Endodermal cell (in vitro differentiated cells): ENCODE data around the gene MAPK10. TPM values are rescaled to one million over a fixed set of nuclear protein-coding genes. Genes with fewer than 3 reads are reported as not detected.

ENCODE experiments used
- DNase-seq: peaks from one replicate; pipeline ENCODE4 v3.0.0-alpha.2; 2017
- H3K27ac ChIP-seq: 2 replicates; pipeline ENCODE4 v1.5.1; 2013; ENCODE audit warnings: mild to moderate bottlenecking, low read depth, low read length, moderate library complexity
- H3K27me3 ChIP-seq: 2 replicates; pipeline ENCODE4 v1.6.1; 2013; ENCODE audit warnings: mild to moderate bottlenecking, low read length, moderate library complexity; ENCODE audit not compliant: insufficient read depth, control insufficient read depth, poor library complexity, severe bottlenecking
- H3K36me3 ChIP-seq: 2 replicates; pipeline ENCODE4 v1.7.0; 2013; ENCODE audit warnings: mild to moderate bottlenecking, low read length, moderate library complexity; ENCODE audit not compliant: control insufficient read depth, insufficient read depth
- H3K4me1 ChIP-seq: one replicate; pipeline ENCODE4 v1.7.0; 2013; ENCODE audit warnings: low read length; ENCODE audit not compliant: control insufficient read depth, insufficient read depth
- H3K4me3 ChIP-seq: 2 replicates; pipeline ENCODE4 v1.5.1; 2013; ENCODE audit warnings: mild to moderate bottlenecking, low read length, moderate library complexity
- H3K9ac ChIP-seq: 2 replicates; pipeline ENCODE4 v1.6.1; 2013; ENCODE audit warnings: mild to moderate bottlenecking, low read length, moderate library complexity; ENCODE audit not compliant: poor library complexity, severe bottlenecking; ENCODE audit errors: extremely low read depth
- H3K9me3 ChIP-seq: 2 replicates; pipeline ENCODE4 v1.6.1; 2013; ENCODE audit warnings: mild to moderate bottlenecking, low read length, moderate library complexity; ENCODE audit not compliant: control insufficient read depth
- H3K27ac Mint-ChIP-seq: 2 replicates; pipeline ENCODE4 v1.8.0; 2020; ENCODE audit warnings: mixed read lengths
- H3K27me3 Mint-ChIP-seq: 2 replicates; pipeline ENCODE4 v1.8.0; 2021; ENCODE audit warnings: mild to moderate bottlenecking, mixed read lengths; ENCODE audit not compliant: insufficient read depth
- H3K36me3 Mint-ChIP-seq: 2 replicates; pipeline ENCODE4 v1.8.0; 2020; ENCODE audit warnings: low read depth, mixed read lengths
- H3K4me1 Mint-ChIP-seq: 2 replicates; pipeline ENCODE4 v1.8.0; 2020; ENCODE audit warnings: mixed read lengths
- H3K4me3 Mint-ChIP-seq: 2 replicates; pipeline ENCODE4 v1.8.0; 2020; ENCODE audit warnings: mild to moderate bottlenecking, moderate library complexity, mixed read lengths
- H3K9me3 Mint-ChIP-seq: 2 replicates; pipeline ENCODE4 v1.8.0; 2020; ENCODE audit warnings: mild to moderate bottlenecking, mixed read lengths
- CTCF ChIP-seq: fragments of 200-600 bp; sonication (generic); conservative IDR thresholded peaks from 2 replicates; pipeline ENCODE4 v1.5.0; 2021; ENCODE audit warnings: antibody characterized with exemption, mild to moderate bottlenecking
- WGBS, 2 experiments: methylation state at CpG; one replicate each; pipeline versions ENCODE4 v1.1.5 to v1.1.7; 2013; ENCODE audit warnings: missing lambda C conversion rate in 2 of 2, mixed read lengths in 1 of 2; ENCODE audit not compliant: insufficient coverage in 1 of 2, insufficient read length in 1 of 2; 5-methylcytosine and 5-hydroxymethylcytosine counted together
- total RNA-seq, 2 donors: library from RNA; stranded (reverse); fragmentation: NEBNext Ultra II Directional in 1 of 2; extraction: Animal tissue kit (Norgen Biotek cat#: 25700) in 1 of 2; gene quantifications; 2 replicates in 1 of 2; 3 replicates in 1 of 2; pipeline ENCODE4 v1.2.1, GENCODE V29; 2021

The MAPK10 gene
- total RNA-seq, 2 donors from 2014 or later, result 45.1 to 70.2 TPM

GRCh38 chr4:85953651-85954018 lies 406.2 kb downstream of the MAPK10 start:
- 61 to 81% methylated on average over 2 to 3 of the region's 3 CpGs for WGBS, 2 experiments
- Histone ChIP-seq H3K4me1 (no peaks in the 10 kb centered on the region), H3K4me3 (no peak overlapping the region), H3K36me3 (peaks cover 33% of the 10 kb centered on the region), H3K9ac (no peak overlapping the region), H3K27ac (no peak overlapping the region), H3K27me3 (no peaks in the 10 kb centered on the region), H3K9me3 (peaks cover 25% of the 10 kb centered on the region)
- TF ChIP-seq CTCF, result no peak
- Mint-ChIP-seq H3K4me1 (peaks cover 26% of the 10 kb centered on the region), H3K4me3 (no peak overlapping the region), H3K36me3 (peaks cover 61% of the 10 kb centered on the region), H3K27ac (peak overlapping the region; percentile 8), H3K27me3 (no peaks in the 10 kb centered on the region), H3K9me3 (peaks cover 16% of the 10 kb centered on the region)
- DNase-seq, result no peak

- Mint-ChIP-seq H3K27ac (no peak overlapping the region), H3K9me3 (peaks cover 16% of the 10 kb centered on the region), H3K4me1 (peaks cover 26% of the 10 kb centered on the region), H3K27me3 (no peaks in the 10 kb centered on the region), H3K36me3 (peaks cover 60% of the 10 kb centered on the region), H3K4me3 (no peak overlapping the region)
- Histone ChIP-seq H3K27me3 (no peaks in the 10 kb centered on the region), H3K4me3 (no peak overlapping the region), H3K27ac (no peak overlapping the region), H3K4me1 (no peaks in the 10 kb centered on the region), H3K36me3 (peaks cover 31% of the 10 kb centered on the region), H3K9ac (no peak overlapping the region), H3K9me3 (peaks cover 25% of the 10 kb centered on the region)
- no peak for DNase-seq
- WGBS, 2 experiments, result 58 to 81% methylated on average over 2 to 3 of the region's 3 CpGs
- TF ChIP-seq CTCF, result no peak
Measured at GRCh38 chr4:85952972-85953650, 406.7 kb downstream of the MAPK10 start.

GRCh38 chr4:85952528-85952927 lies 407.3 kb downstream of the MAPK10 start:
- peaks cover 16% of the 10 kb centered on the region for H3K9me3 Mint-ChIP-seq
- H3K27ac Mint-ChIP-seq, result no peak overlapping the region
- no peak overlapping the region for H3K4me3 Mint-ChIP-seq
- H3K4me1 Mint-ChIP-seq, result peaks cover 26% of the 10 kb centered on the region
- Histone ChIP-seq H3K36me3 (peaks cover 28% of the 10 kb centered on the region), H3K27ac (no peak overlapping the region), H3K4me3 (no peak overlapping the region), H3K9ac (no peak overlapping the region), H3K27me3 (no peaks in the 10 kb centered on the region), H3K9me3 (peaks cover 25% of the 10 kb centered on the region), H3K4me1 (no peaks in the 10 kb centered on the region)
- TF ChIP-seq CTCF, result no peak
- WGBS, 2 experiments, result 100% methylated on average over 3 of the region's 3 CpGs
- H3K27me3 Mint-ChIP-seq, result no peaks in the 10 kb centered on the region
- H3K36me3 Mint-ChIP-seq, result peaks cover 60% of the 10 kb centered on the region
- no peak for DNase-seq
